HG02642 (cell line): ENCODE results near the gene FERMT1.

Experiments used
- ATAC-seq: cut with Tn5 transposase; IDR thresholded peaks from one replicate; pipeline ENCODE4 v1.9.1; 2021; ENCODE audit warnings: mild to moderate bottlenecking; ENCODE audit not compliant: unreplicated experiment, poor library complexity

Gene FERMT1

GRCh38 chr20:6122873-6123648 is at the start of gene FERMT1:
FERMT1 (minus strand) TSS chr20:6123030; CDS start chr20:6119554, 3,476 bp downstream.
- peak; percentile 68 for ATAC-seq

GRCh38 chr20:6169251-6169650 is 46.4 kb upstream of the FERMT1 start:
- no peak for ATAC-seq

- ATAC-seq = no peak
Measured at GRCh38 chr20:6168204-6168603, 45.4 kb upstream of the FERMT1 start.

- ATAC-seq = no peak
Measured at GRCh38 chr20:6165346-6165745, 42.5 kb upstream of the FERMT1 start.

- ATAC-seq = no peak
Measured at GRCh38 chr20:6164421-6165341, 41.9 kb upstream of the FERMT1 start.

- no peak for ATAC-seq
Measured at GRCh38 chr20:6160736-6161135, 37.9 kb upstream of the FERMT1 start.

- no peak for ATAC-seq
Measured at GRCh38 chr20:6157345-6157744, 34.5 kb upstream of the FERMT1 start.

GRCh38 chr20:6152777-6153176 is 29.9 kb upstream of the FERMT1 start:
- no peak for ATAC-seq

GRCh38 chr20:6148073-6148472 is 25.2 kb upstream of the FERMT1 start:
- ATAC-seq = no peak

- peak; percentile 77 for ATAC-seq
Measured at GRCh38 chr20:6142348-6142993, 19.6 kb upstream of the FERMT1 start.

GRCh38 chr20:6140947-6141346 is 18.1 kb upstream of the FERMT1 start:
- ATAC-seq = no peak

- ATAC-seq = no peak
Measured at GRCh38 chr20:6135347-6135746, 12.5 kb upstream of the FERMT1 start.

- no peak for ATAC-seq
Measured at GRCh38 chr20:6134592-6134991, 11.8 kb upstream of the FERMT1 start.

GRCh38 chr20:6130045-6130444 is 7.2 kb upstream of the FERMT1 start:
- no peak for ATAC-seq

GRCh38 chr20:6127825-6128224 is 5.0 kb upstream of the FERMT1 start:
- ATAC-seq = no peak

GRCh38 chr20:6126846-6127245 is 4.0 kb upstream of the FERMT1 start:
- no peak for ATAC-seq

GRCh38 chr20:6123649-6124014 is 802 bp upstream of the FERMT1 start:
- ATAC-seq = no peak

- ATAC-seq = no peak
Measured at GRCh38 chr20:6122111-6122872, 538 bp downstream of the FERMT1 start.

GRCh38 chr20:6121504-6121903 is 1.3 kb downstream of the FERMT1 start:
- ATAC-seq = no peak

GRCh38 chr20:6120491-6120988 is 2.3 kb downstream of the FERMT1 start:
- ATAC-seq = no peak
